HepG2 (cell line): Measurements from ENCODE around the gene TMEM135. TPM values are rescaled to one million over a fixed set of nuclear protein-coding genes. Genes with fewer than 3 reads are reported as not detected.

Source experiments
- ATAC-seq: fragments of 200-7000 bp; cut with Tn5 transposase; 3 replicates; pipeline ENCODE4 v1.9.1; 2020; ENCODE audit warnings: mild to moderate bottlenecking, moderate library complexity
- BruUV-seq: library from RNA; stranded (reverse); fragments of 400-500 nt; replicated peaks from 2 replicates; lab custom pipeline; 2021; lab: Mats Ljungman, UMichigan
- CTCF ChIA-PET: fragments of 300-600 bp; formaldehyde crosslinking; extraction: SDS; loops from one replicate; lab custom pipeline; 2021; ENCODE audit warnings: low total read pairs, inconsistent platforms, low intra/inter-chr PET ratio; lab: Yijun Ruan, JAX
- POLR2A ChIA-PET: fragments of 350-600 bp; sonication (Branson Sonifier 250); formaldehyde crosslinking; loops from one replicate; lab custom pipeline; 2020; ENCODE audit warnings: antibody characterized with exemption, inconsistent platforms; lab: Yijun Ruan, JAX
- DNase-seq: peaks from one replicate; pipeline ENCODE4 v3.0.0-alpha.2; 2015; ENCODE audit warnings: low spot score
- FAIRE-seq: peaks from 3 replicates; lab custom pipeline; 2011; peaks lifted over from hg19 to GRCh38; lab: Jason Lieb, UNC
- H2AFZ ChIP-seq: one replicate; pipeline ENCODE4 v1.6.1; 2011; ENCODE audit warnings: low read length, inconsistent platforms
- H3K27ac ChIP-seq: fragments of 300-600 bp; 3 replicates; pipeline ENCODE4 v1.8.0; 2011; ENCODE audit warnings: mixed run types, mild to moderate bottlenecking, mixed read lengths, low read length, inconsistent platforms; ENCODE audit not compliant: insufficient read depth; ENCODE audit errors: extremely low read length
- H3K27me3 ChIP-seq, 2 experiments: fragments of 200-600 bp in 1 of 2; 2 replicates in 1 of 2; 3 replicates in 1 of 2; pipeline versions ENCODE4 v1.6.0 to v1.8.0; 2011; ENCODE audit warnings: low read length in 2 of 2, mild to moderate bottlenecking in 2 of 2, moderate library complexity in 2 of 2, inconsistent platforms in 1 of 2; ENCODE audit not compliant: insufficient read depth in 2 of 2, control insufficient read depth in 1 of 2
- H3K36me3 ChIP-seq, 2 experiments: fragments of 200-600 bp in 1 of 2; replicated peaks in 1 of 2; 2 replicates in 1 of 2; 3 replicates in 1 of 2; pipeline versions ENCODE4 v1.5.1 to v1.8.0; 2011; ENCODE audit warnings: low read length in 2 of 2, inconsistent platforms in 1 of 2; ENCODE audit not compliant: insufficient read depth in 2 of 2, control insufficient read depth in 1 of 2
- H3K4me1 ChIP-seq: 2 replicates; pipeline ENCODE4 v1.5.1; 2012; ENCODE audit warnings: low read length, inconsistent platforms; ENCODE audit not compliant: insufficient read depth
- H3K4me2 ChIP-seq: 2 replicates; pipeline ENCODE4 v1.6.0; 2011; ENCODE audit warnings: low read depth, low read length, inconsistent platforms
- H3K4me3 ChIP-seq, 3 experiments: fragments of 200-600 bp in 1 of 3; sonication (generic), shearing (Covaris generic) in 1 of 3; replicated peaks in 1 of 3; 2 replicates each; pipeline ENCODE4 v1.5.1; 2011 to 2016; ENCODE audit warnings: low read length in 3 of 3, inconsistent platforms in 2 of 3, low read depth in 2 of 3, mild to moderate bottlenecking in 2 of 3, control low read depth in 1 of 3, mixed read lengths in 1 of 3; ENCODE audit not compliant: insufficient read depth in 1 of 3
- H3K79me2 ChIP-seq: one replicate; pipeline ENCODE4 v1.6.1; 2011; ENCODE audit warnings: low read length, inconsistent platforms; ENCODE audit not compliant: insufficient read depth
- H3K9ac ChIP-seq: 2 replicates; pipeline ENCODE4 v1.6.0; 2011; ENCODE audit warnings: mild to moderate bottlenecking, low read depth, low read length, inconsistent platforms; ENCODE audit not compliant: insufficient read depth
- H3K9me3 ChIP-seq: 2 replicates; pipeline ENCODE4 v1.5.1; 2012; ENCODE audit warnings: mild to moderate bottlenecking, low read length
- H4K20me1 ChIP-seq: 2 replicates; pipeline ENCODE4 v1.6.0; 2011; ENCODE audit warnings: inconsistent platforms, mild to moderate bottlenecking, low read length, moderate library complexity; ENCODE audit not compliant: insufficient read depth
- ATRX ChIP-seq: sonication (generic); formaldehyde crosslinking; IDR thresholded peaks from 2 replicates; pipeline ENCODE4 v1.4.0; 2020; ENCODE audit warnings: missing genetic modification reagents, borderline replicate concordance
- BCL3 ChIP-seq: sonication (generic); formaldehyde crosslinking; IDR thresholded peaks from 2 replicates; pipeline ENCODE4 v1.5.1; 2020; ENCODE audit warnings: mild to moderate bottlenecking, missing genetic modification reagents, moderate library complexity
- GPN1 ChIP-seq: sonication (generic); formaldehyde crosslinking; IDR thresholded peaks from 2 replicates; pipeline ENCODE4 v1.5.1; 2020; ENCODE audit warnings: missing genetic modification reagents, borderline replicate concordance
- GTF2F1 ChIP-seq: fragments of 150-350 bp; IDR thresholded peaks from 2 replicates; pipeline ENCODE4 v1.6.1; 2014; ENCODE audit warnings: low read length
- HMG20B ChIP-seq: conservative IDR thresholded peaks from 2 replicates; pipeline ENCODE4 v1.6.1; 2016; ENCODE audit warnings: missing genetic modification reagents, missing compliant biosample characterization
- JUNB ChIP-seq: sonication (generic); formaldehyde crosslinking; IDR thresholded peaks from 2 replicates; pipeline ENCODE4 v1.8.0; 2022; ENCODE audit warnings: missing genetic modification reagents, mild to moderate bottlenecking, borderline replicate concordance
- JUND ChIP-seq: sonication (generic); formaldehyde crosslinking; IDR thresholded peaks from 2 replicates; pipeline ENCODE4 v1.8.0; 2022; ENCODE audit warnings: mild to moderate bottlenecking, missing genetic modification reagents
- MAFF ChIP-seq: IDR thresholded peaks from 2 replicates; pipeline ENCODE4 v1.6.1; 2011; ENCODE audit warnings: low read depth, low read length, improper control_type of control experiment
- MAFK ChIP-seq, 2 experiments: IDR thresholded peaks in 1 of 2; conservative IDR thresholded peaks in 1 of 2; 2 replicates each; pipeline ENCODE4 v1.6.1; 2011; ENCODE audit warnings: improper control_type of control experiment in 2 of 2, low read length in 2 of 2
- SIX1 ChIP-seq: sonication (generic); formaldehyde crosslinking; IDR thresholded peaks from 2 replicates; pipeline ENCODE4 v1.4.0; 2020; ENCODE audit warnings: missing genetic modification reagents, borderline replicate concordance
- SNAI1 ChIP-seq: sonication (generic); formaldehyde crosslinking; IDR thresholded peaks from 2 replicates; pipeline ENCODE4 v1.5.0; 2020; ENCODE audit warnings: mild to moderate bottlenecking, missing genetic modification reagents, borderline replicate concordance
- SRY ChIP-seq: sonication (generic); formaldehyde crosslinking; IDR thresholded peaks from 2 replicates; pipeline ENCODE4 v1.8.0; 2022; ENCODE audit warnings: mild to moderate bottlenecking, missing genetic modification reagents
- ZBTB25 ChIP-seq: IDR thresholded peaks from 2 replicates; pipeline ENCODE4 v1.6.1; 2018; ENCODE audit warnings: missing genetic modification reagents
- ZBTB44 ChIP-seq: sonication (generic); formaldehyde crosslinking; IDR thresholded peaks from 2 replicates; pipeline ENCODE4 v1.4.0; 2020; ENCODE audit warnings: missing genetic modification reagents
- ZFP90 ChIP-seq: sonication (generic); formaldehyde crosslinking; IDR thresholded peaks from 2 replicates; pipeline ENCODE4 v1.8.0; 2022; ENCODE audit warnings: missing genetic modification reagents, mild to moderate bottlenecking, inconsistent platforms, borderline replicate concordance
- ZNF260 ChIP-seq: sonication (generic); formaldehyde crosslinking; IDR thresholded peaks from 2 replicates; pipeline ENCODE4 v1.4.0; 2020; ENCODE audit warnings: missing genetic modification reagents, low read depth, mild to moderate bottlenecking, borderline replicate concordance
- ZNF678 ChIP-seq: sonication (generic); formaldehyde crosslinking; IDR thresholded peaks from 2 replicates; pipeline ENCODE4 v1.4.0; 2020; ENCODE audit warnings: mild to moderate bottlenecking, missing genetic modification reagents
- ZNF878 ChIP-seq: sonication (generic); formaldehyde crosslinking; IDR thresholded peaks from 2 replicates; pipeline ENCODE4 v1.8.1; 2023; ENCODE audit warnings: mild to moderate bottlenecking, missing genetic modification reagents, moderate library complexity
- ZSCAN25 ChIP-seq: sonication (generic); formaldehyde crosslinking; IDR thresholded peaks from 2 replicates; pipeline ENCODE4 v1.8.0; 2022; ENCODE audit warnings: mild to moderate bottlenecking, missing genetic modification reagents
- WGBS: methylation state at CpG from one replicate; pipeline ENCODE4 v1.1.6; 2017; ENCODE audit warnings: low lambda C conversion rate; 5-methylcytosine and 5-hydroxymethylcytosine counted together
- in situ Hi-C: cut with HindIII; loops from 2 replicates; pipeline ENCODE4 v1.10.0; 2017; ENCODE audit warnings: low pct_unique_long_range_greater_than_20kb; ENCODE audit not compliant: extremely low pct_ligation_motif_present
- intact Hi-C: fragments of 100-400 bp; cut with micrococcal nuclease; formaldehyde crosslinking; loops from one replicate; pipeline ENCODE4 v1.10.0; 2022; ENCODE audit not compliant: unreplicated experiment
- polyA plus RNA-seq, 8 experiments: library from polyadenylated mRNA; depleted of rRNA in 3 of 8; stranded (reverse) in 7 of 8; unstranded in 1 of 8; fragments of >200 nt; fragmentation: Illumina TruSeq in 4 of 8; extraction: Trizol in 4 of 8; gene quantifications; 2 replicates each; pipeline versions ENCODE4 v1.2.1 to v1.2.3, GENCODE V29; 2011 to 2016; ENCODE audit warnings: low read depth in 4 of 8, missing spikeins in 1 of 8, mixed read lengths in 1 of 8; ENCODE audit not compliant: insufficient read depth in 1 of 8
- total RNA-seq, 5 experiments: library from RNA; depleted of rRNA; stranded (reverse); fragments of >200 nt; fragmentation: Illumina TruSeq; extraction: Trizol; gene quantifications; 2 replicates each; pipeline ENCODE4 v1.2.3, GENCODE V29; 2016; ENCODE audit warnings: low read depth in 1 of 5

The TMEM135 gene
- total and polyA plus RNA-seq, 2 of the 13 experiments (the other 11 are each of a cell fraction or from before 2014, with no cell fraction given), result 36.6 to 88.9 TPM

- TF ChIP-seq ZBTB44 (no peak), SNAI1 (no peak)
These were observed 100.0 kb downstream of the TMEM135 start (continued) for GRCh38 chr11:87137711-87138110.

GRCh38 chr11:87139475-87139874 lies 101.7 kb downstream of the TMEM135 start:
- TF ChIP-seq SIX1 (CRISPR knock-in tag), result no peak
- no peak for TF ChIP-seq ZSCAN25 (CRISPR knock-in tag)
- TF ChIP-seq BCL3 (CRISPR knock-in tag), result no peak
- no peak for TF ChIP-seq ZBTB25 (CRISPR knock-in tag)
- no peak for TF ChIP-seq HMG20B
- TF ChIP-seq ATRX (CRISPR knock-in tag), result no peak
- TF ChIP-seq ZNF260 (CRISPR knock-in tag), result no peak
- no peak for TF ChIP-seq ZNF678 (CRISPR knock-in tag)
- no peak for TF ChIP-seq JUNB (CRISPR knock-in tag)
- TF ChIP-seq GTF2F1, result no peak
- no peak for TF ChIP-seq SRY (CRISPR knock-in tag)
- no peak for TF ChIP-seq ZFP90 (CRISPR knock-in tag)
- no peak for TF ChIP-seq GPN1 (CRISPR knock-in tag)
- TF ChIP-seq ZNF878 (CRISPR knock-in tag), result no peak
- no peak for TF ChIP-seq JUND
- TF ChIP-seq MAFK (conservative IDR thresholded peaks at IDR 0.05 in 1 of 2, IDR thresholded peaks at IDR 0.05 in 1 of 2; ENCODE audit: low read length in 2 of 2), result no peak
- TF ChIP-seq MAFF, result no peak
- WGBS, result 46% methylated on average over 1 of the region's 1 CpG
- in situ Hi-C loops (no loop called here), intact Hi-C loops (no loop called here)
- no peaks in the 10 kb centered on the region for H3K27me3 ChIP-seq
- H3K27ac ChIP-seq, result no peak overlapping the region
- no peak for FAIRE-seq
- H4K20me1 ChIP-seq, result peaks cover 7% of the 10 kb centered on the region; the same call in 1 of the 2 replicates
- no peak overlapping the region for H3K9ac ChIP-seq
- peaks cover 6% of the 10 kb centered on the region; the same call in 1 of the 2 replicates for H3K9me3 ChIP-seq
- no TSS peak for BruUV-seq
- peaks cover 22% of the 10 kb centered on the region for H3K4me1 ChIP-seq
- CTCF ChIA-PET, result no interaction called here
- H3K36me3 ChIP-seq, result no peaks in the 10 kb centered on the region; a peak in 1 of 5 replicates
- ATAC-seq, result no peak
- peaks cover 60% of the 10 kb centered on the region for H3K79me2 ChIP-seq
- H3K4me2 ChIP-seq, result no peak overlapping the region
- no peak overlapping the region for H2AFZ ChIP-seq
- POLR2A ChIA-PET, result no interaction called here
- no peak for DNase-seq
- no peak overlapping the region for H3K4me3 ChIP-seq
